Suprapubic skin (tissue), 3 donors: Measurements from ENCODE around the gene ACBD6.

ENCODE experiments used
- CTCF ChIP-seq, 2 donors: fragments of 200-600 bp in 1 of 2; fragments of 450-650 bp in 1 of 2; sonication (generic) in 1 of 2; IDR thresholded peaks; one replicate each; pipeline ENCODE4 v1.5.1; 2016 to 2019; ENCODE audit warnings: antibody characterized with exemption in 2 of 2, mild to moderate bottlenecking in 1 of 2, moderate library complexity in 1 of 2
- EP300 ChIP-seq: sonication (generic); formaldehyde crosslinking; IDR thresholded peaks from one replicate; pipeline ENCODE4 v1.6.1; 2017; ENCODE audit warnings: antibody characterized with exemption
- POLR2A ChIP-seq, 2 donors: fragments of 450-650 bp; IDR thresholded peaks; one replicate each; pipeline ENCODE4 v1.6.1; 2017; ENCODE audit warnings: antibody characterized with exemption in 2 of 2, mild to moderate bottlenecking in 2 of 2, moderate library complexity in 2 of 2

GRCh38 chr1:180258290-180258689 is 244.1 kb downstream of the ACBD6 start:
- no peak for TF ChIP-seq CTCF (IDR thresholded peaks at IDR 0.05)
- TF ChIP-seq POLR2A (IDR thresholded peaks at IDR 0.05), result no peak
- TF ChIP-seq EP300, result no peak
